SU-DHL-6 (cell line): ENCODE data around the gene FAM156B.
"Not testable (repeated sequence)": the region's sequence is repeated elsewhere in the genome, so short reads cannot be mapped to it uniquely, and the experiment has no call there.

Source experiments
- H2AFZ ChIP-seq: fragments of 200-600 bp; sonication (generic); 2 replicates; pipeline ENCODE4 v1.6.1; 2014; ENCODE audit warnings: low read depth, mild to moderate bottlenecking, moderate library complexity, mixed read lengths, antibody characterized with exemption, low read length; ENCODE audit not compliant: severe bottlenecking
- H3F3A ChIP-seq: fragments of 200-600 bp; shearing (Covaris generic); 2 replicates; pipeline ENCODE4 v1.6.0; 2016; ENCODE audit warnings: antibody characterized with exemption, mild to moderate bottlenecking; ENCODE audit not compliant: insufficient read depth
- H3K27ac ChIP-seq: fragments of 200-600 bp; sonication (generic); 2 replicates; pipeline ENCODE4 v1.5.1; 2016; ENCODE audit warnings: low read depth, mild to moderate bottlenecking, low read length, moderate library complexity, mixed read lengths
- H3K27me3 ChIP-seq: fragments of 200-600 bp; sonication (generic), shearing (Covaris generic); 2 replicates; pipeline ENCODE4 v1.6.0; 2014; ENCODE audit warnings: mild to moderate bottlenecking, low read length
- H3K36me3 ChIP-seq: fragments of 200-600 bp; sonication (generic); 2 replicates; pipeline ENCODE4 v1.6.1; 2014; ENCODE audit warnings: mild to moderate bottlenecking, low read length, mixed read lengths
- H3K4me2 ChIP-seq: fragments of 300-600, 200-600 bp; shearing (Covaris generic), sonication (generic); 2 replicates; pipeline ENCODE4 v1.6.0; 2014; ENCODE audit warnings: low read length, low read depth, mild to moderate bottlenecking; ENCODE audit not compliant: poor library complexity, severe bottlenecking
- H3K4me3 ChIP-seq: fragments of 200-600 bp; sonication (generic); 2 replicates; pipeline ENCODE4 v1.5.1; 2014; ENCODE audit warnings: antibody characterized with exemption, low read length, mild to moderate bottlenecking, mixed read lengths; ENCODE audit not compliant: insufficient read depth, poor library complexity, severe bottlenecking
- H3K79me2 ChIP-seq: fragments of 200-600 bp; sonication (generic); 2 replicates; pipeline ENCODE4 v1.6.1; 2014; ENCODE audit warnings: mild to moderate bottlenecking, low read length, moderate library complexity; ENCODE audit not compliant: insufficient read depth
- H3K9ac ChIP-seq: fragments of 200-600 bp; sonication (generic); 2 replicates; pipeline ENCODE4 v1.7.0; 2014; ENCODE audit warnings: mild to moderate bottlenecking, low read length
- H3K9me2 ChIP-seq: fragments of 200-600 bp; sonication (generic); replicated peaks from 2 replicates; pipeline ENCODE4 v1.6.1; 2014; ENCODE audit warnings: low read length; ENCODE audit not compliant: insufficient read depth
- H3K9me3 ChIP-seq: fragments of 200-600 bp; sonication (generic); 2 replicates; pipeline ENCODE4 v1.6.1; 2014; ENCODE audit warnings: low read length, mixed read lengths; ENCODE audit not compliant: insufficient read depth
- H4K20me1 ChIP-seq: fragments of 200-600 bp; sonication (generic); 2 replicates; pipeline ENCODE4 v1.6.1; 2014; ENCODE audit warnings: low read depth, mild to moderate bottlenecking, antibody characterized with exemption, low read length, moderate library complexity, mixed read lengths
- EZH2phosphoT487 ChIP-seq: fragments of 200-600 bp; sonication (generic), shearing (Covaris generic); conservative IDR thresholded peaks from 2 replicates; pipeline ENCODE4 v1.6.1; 2018; ENCODE audit warnings: mild to moderate bottlenecking, antibody characterized with exemption, low read length, moderate library complexity, mixed read lengths
- TF ChIP-seq, protein P1 (sequence below): fragments of 200-600 bp; sonication (generic); IDR thresholded peaks from one replicate; pipeline ENCODE4 v1.5.1; 2017; ENCODE audit warnings: antibody characterized with exemption, mild to moderate bottlenecking, low read length, moderate library complexity; ENCODE audit not compliant: insufficient read depth, poor library complexity, severe bottlenecking

Gene FAM156B

GRCh38 chrX:52913681-52914080, 16.6 kb downstream of the FAM156B start:
- H3K79me2 ChIP-seq, H3K27ac ChIP-seq, H2AFZ ChIP-seq, H3K36me3 ChIP-seq, H3F3A ChIP-seq, H3K9me3 ChIP-seq, H3K4me2 ChIP-seq, H3K27me3 ChIP-seq, H3K9ac ChIP-seq, H3K9me2 ChIP-seq, H3K4me3 ChIP-seq, H4K20me1 ChIP-seq: not testable (repeated sequence)

DNA sequence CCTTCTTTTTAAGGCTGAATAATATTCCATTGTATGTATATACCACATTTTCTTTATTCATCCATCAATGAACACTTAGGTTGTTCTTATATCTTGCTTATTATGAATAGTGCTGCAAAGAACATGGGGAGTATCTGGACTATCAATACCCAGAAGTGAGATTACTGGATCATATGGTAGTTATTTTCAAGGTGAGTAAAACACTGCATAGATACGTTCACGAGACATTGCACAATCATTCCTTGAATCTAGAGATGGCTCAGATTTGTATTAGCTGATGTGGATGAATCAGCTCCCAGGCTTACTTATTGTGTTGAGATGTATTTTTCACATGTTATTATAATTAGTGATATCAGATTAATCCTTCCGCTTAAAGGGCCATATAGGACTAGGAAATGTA, 17.6 kb downstream of the FAM156B start:
- not testable (repeated sequence) for H2AFZ ChIP-seq, H3K27me3 ChIP-seq, H3K9me3 ChIP-seq, H3K27ac ChIP-seq, H3K36me3 ChIP-seq, H3K9ac ChIP-seq, H3K4me2 ChIP-seq, H3K9me2 ChIP-seq, H3K4me3 ChIP-seq, H4K20me1 ChIP-seq, H3F3A ChIP-seq, H3K79me2 ChIP-seq

- Histone ChIP-seq H3K27ac (peak overlapping the region; percentile 82), H2AFZ (peak overlapping the region; percentile 51), H3K9ac (peak overlapping the region; percentile 49), H3K9me2 (no peaks in the 10 kb centered on the region), H3K4me3 (peak overlapping the region; percentile 44), H3F3A (peaks cover 16% of the 10 kb centered on the region; the same call in 1 of the 2 replicates), H3K79me2 (no peaks in the 10 kb centered on the region), H3K9me3 (no peaks in the 10 kb centered on the region), H4K20me1 (no peaks in the 10 kb centered on the region), H3K36me3 (no peaks in the 10 kb centered on the region), H3K4me2 (peak overlapping the region; percentile 83), H3K27me3 (no peaks in the 10 kb centered on the region)
- TF ChIP-seq, protein P1, sequence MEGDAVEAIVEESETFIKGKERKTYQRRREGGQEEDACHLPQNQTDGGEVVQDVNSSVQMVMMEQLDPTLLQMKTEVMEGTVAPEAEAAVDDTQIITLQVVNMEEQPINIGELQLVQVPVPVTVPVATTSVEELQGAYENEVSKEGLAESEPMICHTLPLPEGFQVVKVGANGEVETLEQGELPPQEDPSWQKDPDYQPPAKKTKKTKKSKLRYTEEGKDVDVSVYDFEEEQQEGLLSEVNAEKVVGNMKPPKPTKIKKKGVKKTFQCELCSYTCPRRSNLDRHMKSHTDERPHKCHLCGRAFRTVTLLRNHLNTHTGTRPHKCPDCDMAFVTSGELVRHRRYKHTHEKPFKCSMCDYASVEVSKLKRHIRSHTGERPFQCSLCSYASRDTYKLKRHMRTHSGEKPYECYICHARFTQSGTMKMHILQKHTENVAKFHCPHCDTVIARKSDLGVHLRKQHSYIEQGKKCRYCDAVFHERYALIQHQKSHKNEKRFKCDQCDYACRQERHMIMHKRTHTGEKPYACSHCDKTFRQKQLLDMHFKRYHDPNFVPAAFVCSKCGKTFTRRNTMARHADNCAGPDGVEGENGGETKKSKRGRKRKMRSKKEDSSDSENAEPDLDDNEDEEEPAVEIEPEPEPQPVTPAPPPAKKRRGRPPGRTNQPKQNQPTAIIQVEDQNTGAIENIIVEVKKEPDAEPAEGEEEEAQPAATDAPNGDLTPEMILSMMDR: no peak
- no peak for TF ChIP-seq EZH2phosphoT487
These were observed 26.7 kb downstream of the FAM156B start for GRCh38 chrX:52923781-52924241.

DNA sequence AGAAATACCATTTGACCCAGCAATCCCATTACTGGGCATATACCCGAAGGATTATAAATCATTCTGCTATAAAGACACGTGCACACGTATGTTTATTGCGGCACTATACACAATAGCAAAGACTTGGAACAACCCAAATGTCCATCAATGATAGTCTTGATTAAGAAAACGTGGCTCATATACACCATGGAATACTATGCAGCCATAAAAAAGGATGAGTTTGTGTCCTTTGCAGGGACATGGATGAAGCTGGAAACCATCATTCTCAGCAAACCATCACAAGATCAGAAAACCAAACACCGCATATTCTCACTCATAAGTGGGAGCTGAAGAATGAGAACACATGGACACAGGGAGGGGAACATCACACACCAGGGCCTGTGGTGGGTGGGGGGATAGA, 33.1 kb downstream of the FAM156B start:
- not testable (repeated sequence) for H4K20me1 ChIP-seq, H3K79me2 ChIP-seq, H2AFZ ChIP-seq, H3K4me2 ChIP-seq, H3K27me3 ChIP-seq, H3K9me3 ChIP-seq, H3F3A ChIP-seq, H3K9ac ChIP-seq, H3K4me3 ChIP-seq, H3K27ac ChIP-seq, H3K9me2 ChIP-seq, H3K36me3 ChIP-seq

DNA sequence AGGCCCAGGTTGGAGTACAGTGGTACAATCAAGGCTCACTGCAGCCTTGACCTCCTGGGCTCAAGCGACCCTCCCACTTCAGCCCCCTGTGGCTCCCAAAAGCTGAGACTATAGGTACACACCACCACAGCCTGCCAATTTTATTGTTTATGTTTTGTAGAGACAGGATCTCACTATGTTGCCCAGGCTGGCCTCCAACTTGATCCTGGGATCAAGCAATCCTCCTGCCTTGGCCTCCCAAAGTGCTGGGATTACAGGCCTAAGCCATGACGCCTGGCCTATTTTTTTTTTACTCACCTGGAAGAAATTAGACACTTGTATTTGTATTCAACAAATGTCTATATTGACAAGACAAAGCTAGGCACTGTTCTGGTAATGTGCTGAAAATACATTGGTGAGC, 36.1 kb downstream of the FAM156B start:
- TF ChIP-seq EZH2phosphoT487: no peak
- TF ChIP-seq, protein P1: no peak
- Histone ChIP-seq H3K9me3 (no peaks in the 10 kb centered on the region), H3K9ac (no peak overlapping the region), H3K27me3 (no peaks in the 10 kb centered on the region), H4K20me1 (no peaks in the 10 kb centered on the region), H3K36me3 (no peaks in the 10 kb centered on the region), H3K79me2 (no peaks in the 10 kb centered on the region), H3K4me2 (no peak overlapping the region), H3K27ac (peak overlapping the region; percentile 93; the same call in 1 of the 2 replicates), H3K4me3 (no peak overlapping the region), H3K9me2 (no peaks in the 10 kb centered on the region), H3F3A (peaks cover 6% of the 10 kb centered on the region; the same call in 1 of the 2 replicates), H2AFZ (no peak overlapping the region)
